GM12878 (cell line): ENCODE measurements around the gene STARD3.

Source experiments
- BMI1 ChIP-seq: fragments of 450-650 bp; IDR thresholded peaks from 2 replicates; pipeline ENCODE4 v1.6.1; 2016; ENCODE audit warnings: mild to moderate bottlenecking, moderate library complexity, borderline replicate concordance
- CREB1 ChIP-seq: IDR thresholded peaks from 2 replicates; pipeline ENCODE4 v1.6.1; 2012; ENCODE audit warnings: low read depth, mild to moderate bottlenecking, inconsistent platforms
- CTCF ChIP-seq, 3 experiments: IDR thresholded peaks in 2 of 3; conservative IDR thresholded peaks in 1 of 3; 2 replicates each; pipeline ENCODE4 v1.5.1; 2011; ENCODE audit warnings: low read depth in 3 of 3, low read length in 3 of 3, mild to moderate bottlenecking in 3 of 3, control low read depth in 2 of 3, moderate library complexity in 2 of 3, inconsistent platforms in 1 of 3, mixed read lengths in 1 of 3; ENCODE audit not compliant: control insufficient read depth in 2 of 3, insufficient read depth in 1 of 3; ENCODE audit errors: extremely low read depth in 1 of 3
- E2F4 ChIP-seq: IDR thresholded peaks from 2 replicates; pipeline ENCODE4 v1.6.1; 2012; ENCODE audit warnings: low read depth, low read length, improper control_type of control experiment
- EP300 ChIP-seq, 2 experiments: fragments of 150-350 bp in 1 of 2; IDR thresholded peaks; 2 replicates each; pipeline ENCODE4 v1.6.1; 2011 to 2012; ENCODE audit warnings: low read depth in 2 of 2, low read length in 2 of 2, borderline replicate concordance in 1 of 2, improper control_type of control experiment in 1 of 2, inconsistent platforms in 1 of 2; ENCODE audit not compliant: control insufficient read depth in 1 of 2
- HDGF ChIP-seq: fragments of 450-650 bp; IDR thresholded peaks from 2 replicates; pipeline ENCODE4 v1.6.1; 2016; ENCODE audit warnings: antibody characterized with exemption
- JUND ChIP-seq: IDR thresholded peaks from 2 replicates; pipeline ENCODE4 v1.6.1; 2012; ENCODE audit warnings: low read depth, mild to moderate bottlenecking, low read length, improper control_type of control experiment, moderate library complexity
- SIX5 ChIP-seq: IDR thresholded peaks from 2 replicates; pipeline ENCODE4 v1.6.1; 2011; ENCODE audit warnings: mild to moderate bottlenecking, low read depth, low read length, moderate library complexity; ENCODE audit not compliant: severe bottlenecking
- SP1 ChIP-seq: IDR thresholded peaks from one replicate; pipeline ENCODE4 v1.6.1; 2011; ENCODE audit warnings: low read depth, low read length

DNA sequence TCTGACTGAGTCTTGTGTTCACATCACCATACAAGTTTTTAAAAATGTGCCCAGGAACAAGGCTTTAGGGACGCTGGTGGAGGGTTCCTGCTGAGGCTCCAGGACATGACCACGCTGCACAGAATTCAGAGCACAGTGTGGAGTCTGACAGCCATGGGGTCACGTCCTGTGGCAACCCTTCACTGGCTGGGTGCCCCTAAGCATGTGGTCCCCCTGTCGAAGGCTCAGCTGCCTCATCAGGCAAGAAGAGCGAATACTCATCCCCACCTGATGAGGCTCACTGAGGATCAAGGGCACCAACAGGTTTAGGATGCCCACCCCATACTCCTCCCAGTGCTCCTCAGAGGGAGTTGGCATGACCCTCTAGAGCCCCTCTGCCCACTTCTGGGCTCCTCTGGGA lies 37.2 kb downstream of the STARD3 start:
- TF ChIP-seq CREB1, result no peak
- no peak for TF ChIP-seq BMI1
- TF ChIP-seq HDGF, result no peak
- no peak for TF ChIP-seq SIX5
- TF ChIP-seq CTCF (IDR thresholded peaks at IDR 0.05 in 2 of 3, conservative IDR thresholded peaks at IDR 0.05 in 1 of 3; ENCODE audit: control insufficient read depth in 2 of 3, extremely low read depth in 1 of 3, insufficient read depth in 1 of 3, low read depth in 3 of 3, low read length in 3 of 3), result no peak
- no peak for TF ChIP-seq E2F4
- TF ChIP-seq SP1, result no peak
- no peak for TF ChIP-seq EP300 (IDR thresholded peaks at IDR 0.05; ENCODE audit: borderline replicate concordance in 1 of 2, control insufficient read depth in 1 of 2, low read depth in 2 of 2, low read length in 2 of 2)
- no peak for TF ChIP-seq JUND
